Esophagus squamous epithelium (tissue), 4 donors: ENCODE results near the gene ZMAT2.

Experiments used
- CTCF ChIP-seq, 6 experiments: fragments of 450-650 bp in 4 of 6; fragments of 200-600 bp in 2 of 6; sonication (generic) in 2 of 6; IDR thresholded peaks; one replicate each; pipeline ENCODE4 v1.5.1; 2016 to 2019; ENCODE audit warnings: antibody characterized with exemption in 6 of 6, mild to moderate bottlenecking in 4 of 6, moderate library complexity in 4 of 6
- POLR2A ChIP-seq, 4 donors: fragments of 450-650 bp; IDR thresholded peaks; one replicate each; pipeline ENCODE4 v1.6.1; 2017; ENCODE audit warnings: antibody characterized with exemption in 4 of 4, mild to moderate bottlenecking in 4 of 4, moderate library complexity in 3 of 4

DNA sequence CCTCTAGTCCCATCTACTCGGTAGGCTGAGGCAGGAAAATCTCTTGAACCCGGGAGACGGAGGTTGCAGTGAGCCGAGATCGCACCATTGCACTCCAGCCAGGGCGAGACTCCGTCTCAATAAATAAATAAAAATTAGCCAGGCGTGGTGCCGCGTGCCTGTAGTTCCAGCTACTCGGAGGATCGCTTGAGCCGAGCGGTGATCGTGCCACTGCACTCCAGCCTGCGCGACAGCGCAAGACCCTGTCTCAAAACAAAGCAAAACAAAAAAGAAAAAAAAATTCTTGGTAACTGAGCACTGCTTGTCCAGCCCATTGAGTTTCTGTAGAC is 36.3 kb upstream of the ZMAT2 start:
- TF ChIP-seq POLR2A (IDR thresholded peaks at IDR 0.05) (no peak), CTCF (IDR thresholded peaks at IDR 0.05) (no peak)
